BJ (cell line): ENCODE measurements around the gene TAS2R16. TPM values are rescaled to one million over a fixed set of nuclear protein-coding genes. Genes with fewer than 3 reads are reported as not detected.

Source experiments
- CTCF ChIA-PET: fragments of 350-600 bp; formaldehyde crosslinking; extraction: SDS; loops from one replicate; lab custom pipeline; 2021; ENCODE audit warnings: antibody characterized with exemption, inconsistent platforms; lab: Yijun Ruan, JAX
- POLR2A ChIA-PET: fragments of 300-600 bp; sonication (Branson Sonifier 250); formaldehyde crosslinking; extraction: SDS; loops from one replicate; lab custom pipeline; 2021; ENCODE audit warnings: antibody characterized with exemption; lab: Charles Lee
- DNase-seq: peaks from one replicate; pipeline ENCODE4 v3.0.0-alpha.2; 2011; ENCODE audit warnings: low read depth
- H3K27me3 ChIP-seq: 2 replicates; pipeline ENCODE4 v1.6.0; 2011; ENCODE audit warnings: low read length; ENCODE audit not compliant: control insufficient read depth, insufficient read depth
- H3K36me3 ChIP-seq: 2 replicates; pipeline ENCODE4 v1.5.1; 2011; ENCODE audit warnings: low read length; ENCODE audit not compliant: control insufficient read depth, insufficient read depth
- H3K4me3 ChIP-seq: 2 replicates; pipeline ENCODE4 v1.5.1; 2011; ENCODE audit warnings: low read depth, mild to moderate bottlenecking, control low read depth, low read length
- CTCF ChIP-seq: IDR thresholded peaks from 2 replicates; pipeline ENCODE4 v1.5.1; 2011; ENCODE audit warnings: low read depth, mild to moderate bottlenecking, control low read depth, inconsistent platforms, low read length, moderate library complexity; ENCODE audit not compliant: insufficient read depth
- polyA plus RNA-seq: library from polyadenylated mRNA; depleted of rRNA; stranded (reverse); fragments of >200 nt; gene quantifications from 2 replicates; pipeline ENCODE4 v1.2.3, GENCODE V29; 2011

The TAS2R16 gene
- polyA plus RNA-seq, 1 experiment, result not detected

- no peak for TF ChIP-seq CTCF
- CTCF ChIA-PET, result no interaction called here
- Histone ChIP-seq H3K27me3 (no peaks in the 10 kb centered on the region), H3K36me3 (no peaks in the 10 kb centered on the region), H3K4me3 (no peak overlapping the region)
- DNase-seq, result no peak
- POLR2A ChIA-PET, result no interaction called here
Measured at GRCh38 chr7:122989577-122989976, 5.9 kb downstream of the TAS2R16 start.

- no peaks in the 10 kb centered on the region for H3K27me3 ChIP-seq
- TF ChIP-seq CTCF, result no peak
- ChIA-PET POLR2A (no interaction called here), CTCF (no interaction called here)
- H3K36me3 ChIP-seq, result no peaks in the 10 kb centered on the region
- no peak for DNase-seq
- no peak overlapping the region for H3K4me3 ChIP-seq
Measured at GRCh38 chr7:122989041-122989440, 6.5 kb downstream of the TAS2R16 start.

DNA sequence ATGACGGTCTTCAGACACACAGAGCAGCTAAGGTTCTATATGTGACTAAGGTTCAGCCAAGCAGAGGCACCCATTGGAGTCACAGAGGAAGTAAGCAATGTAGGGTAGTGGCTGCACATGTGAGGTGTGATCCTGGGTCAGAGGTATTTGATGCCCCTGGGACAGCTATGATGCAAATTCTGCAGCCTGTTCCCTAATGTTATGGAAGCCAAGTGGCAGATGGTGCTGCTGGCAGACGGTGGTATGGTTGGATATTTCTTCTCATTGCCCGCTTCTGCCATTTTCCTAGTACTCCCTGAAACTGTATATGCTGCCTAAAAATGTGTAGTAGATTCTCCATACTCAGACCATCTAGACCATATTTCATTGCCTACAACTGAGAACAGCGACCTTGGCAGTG lies 7.2 kb downstream of the TAS2R16 start:
- ChIA-PET CTCF (no interaction called here), POLR2A (no interaction called here)
- H3K27me3 ChIP-seq, result no peaks in the 10 kb centered on the region
- no peak for DNase-seq
- H3K36me3 ChIP-seq, result no peaks in the 10 kb centered on the region
- TF ChIP-seq CTCF, result no peak
- H3K4me3 ChIP-seq, result no peak overlapping the region

DNA sequence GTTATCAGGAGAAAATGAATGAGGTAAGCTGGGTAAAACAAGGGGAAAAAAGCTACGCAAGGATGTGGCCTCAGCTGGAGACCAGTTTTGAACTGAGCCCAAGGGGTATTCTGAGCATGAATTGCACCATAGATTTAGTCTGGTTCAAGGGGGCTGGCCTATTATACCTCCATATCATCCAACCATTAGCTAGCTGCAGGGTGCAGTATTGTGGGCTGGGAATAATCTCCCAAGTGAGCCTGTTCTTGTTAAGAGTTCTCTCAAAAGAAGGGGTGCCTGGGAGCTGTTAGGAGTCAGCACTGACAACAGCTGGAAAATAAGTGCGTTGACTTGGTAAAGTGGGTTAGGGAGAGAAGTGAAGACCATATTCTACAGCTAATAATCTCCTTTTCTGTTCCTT lies 8.0 kb downstream of the TAS2R16 start:
- CTCF ChIA-PET, result no interaction called here
- POLR2A ChIA-PET, result no interaction called here
- DNase-seq, result no peak
- no peak for TF ChIP-seq CTCF
- H3K27me3 ChIP-seq, result no peaks in the 10 kb centered on the region
- H3K4me3 ChIP-seq, result no peak overlapping the region
- H3K36me3 ChIP-seq, result no peaks in the 10 kb centered on the region

- Histone ChIP-seq H3K27me3 (no peaks in the 10 kb centered on the region), H3K36me3 (no peaks in the 10 kb centered on the region), H3K4me3 (no peak overlapping the region)
- CTCF ChIA-PET, result no interaction called here
- no peak for DNase-seq
- POLR2A ChIA-PET, result no interaction called here
- TF ChIP-seq CTCF, result no peak
Measured at GRCh38 chr7:122984021-122984420, 11.5 kb downstream of the TAS2R16 start.
